Activated naive CD4-positive, alpha-beta T cell treated with anti-CD3 and anti-CD28 coated beads, Interleukin-2, amount 10 ng/mL, durations not matched to agents 7 days and 5 days (primary cell): ENCODE results near the gene ZNF436.

Experiments used
- CTCF ChIA-PET: fragments of 350-600 bp; sonication (Branson Sonifier 250); formaldehyde crosslinking; loops from one replicate; lab custom pipeline; 2021; ENCODE audit warnings: antibody characterized with exemption; lab: Charles Lee
- DNase-seq: peaks from one replicate; pipeline ENCODE4 v3.0.0-alpha.2; 2020
- H3K27ac Mint-ChIP-seq: one replicate; pipeline ENCODE4 v1.8.0; 2021; ENCODE audit warnings: mild to moderate bottlenecking, moderate library complexity, mixed read lengths
- H3K27me3 Mint-ChIP-seq: one replicate; pipeline ENCODE4 v1.8.0; 2021; ENCODE audit warnings: mild to moderate bottlenecking, mixed read lengths
- H3K36me3 Mint-ChIP-seq: one replicate; pipeline ENCODE4 v1.8.0; 2021; ENCODE audit warnings: mixed read lengths
- H3K4me1 Mint-ChIP-seq: one replicate; pipeline ENCODE4 v1.8.0; 2021; ENCODE audit warnings: mixed read lengths
- H3K4me3 Mint-ChIP-seq: one replicate; pipeline ENCODE4 v1.8.0; 2021; ENCODE audit warnings: mild to moderate bottlenecking, moderate library complexity, mixed read lengths
- H3K9me3 Mint-ChIP-seq: one replicate; pipeline ENCODE4 v1.8.0; 2021; ENCODE audit warnings: mixed read lengths

Gene ZNF436

DNA sequence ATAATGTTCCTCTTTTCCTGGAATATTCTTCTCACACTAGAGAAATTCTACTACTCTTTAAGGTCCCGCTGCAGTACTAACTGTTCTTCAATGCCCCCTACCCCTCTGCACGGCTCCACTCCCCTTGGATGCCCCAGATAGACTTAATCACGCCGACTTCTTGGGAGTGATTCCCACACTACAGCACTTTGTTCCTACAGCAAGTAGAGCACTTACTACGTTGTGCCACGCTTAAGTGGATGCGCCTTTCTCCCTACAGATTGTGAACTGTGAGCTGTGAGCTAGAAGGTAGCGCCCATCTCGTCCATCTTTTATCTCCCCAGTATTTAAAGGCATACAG, 2.2 kb downstream of the ZNF436 start:
- peak overlapping the region; percentile 97 for H3K4me3 Mint-ChIP-seq
- DNase-seq = no peak
- H3K36me3 Mint-ChIP-seq = peaks cover 47% of the 10 kb centered on the region
- H3K9me3 Mint-ChIP-seq = peaks cover 29% of the 10 kb centered on the region
- peak overlapping the region; percentile 98 for H3K27ac Mint-ChIP-seq
- CTCF ChIA-PET = interaction anchor here (1.3 to 1.5 kb wide), 2 partner anchors 23 to 37 kb away, joined by 6 to 7 read pairs; partner anchors contain the start of gene HNRNPR
- peaks cover 40% of the 10 kb centered on the region for H3K4me1 Mint-ChIP-seq
- H3K27me3 Mint-ChIP-seq = no peaks in the 10 kb centered on the region

DNA sequence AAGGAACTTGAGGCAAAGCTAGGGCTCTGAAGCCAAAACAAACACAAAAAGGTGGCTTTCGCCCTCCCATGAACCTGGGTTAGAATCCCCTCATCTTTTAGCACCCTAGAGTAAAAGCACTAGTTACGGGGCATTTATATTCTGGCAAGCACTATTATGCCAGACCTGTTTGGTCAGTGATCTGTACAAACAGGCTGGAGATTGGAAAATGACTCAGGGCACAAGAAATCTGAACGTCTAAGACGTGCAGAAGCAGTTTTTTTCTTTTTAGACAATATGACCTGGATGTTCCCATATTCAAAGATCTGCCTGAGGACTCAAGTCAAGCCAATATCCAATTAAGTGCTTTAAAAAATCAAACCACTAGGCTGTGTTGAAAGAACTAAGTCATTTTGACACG, 3.0 kb downstream of the ZNF436 start:
- Mint-ChIP-seq H3K4me3 (peak overlapping the region; percentile 97), H3K27me3 (no peaks in the 10 kb centered on the region), H3K36me3 (peaks cover 53% of the 10 kb centered on the region), H3K27ac (no peak overlapping the region), H3K4me1 (peaks cover 40% of the 10 kb centered on the region), H3K9me3 (peaks cover 37% of the 10 kb centered on the region)
- CTCF ChIA-PET = interaction anchor here (1.8 kb wide), 1 partner anchor 37 kb away, joined by 3 read pairs; no protein-coding TSS in a partner anchor
- DNase-seq = no peak

DNA sequence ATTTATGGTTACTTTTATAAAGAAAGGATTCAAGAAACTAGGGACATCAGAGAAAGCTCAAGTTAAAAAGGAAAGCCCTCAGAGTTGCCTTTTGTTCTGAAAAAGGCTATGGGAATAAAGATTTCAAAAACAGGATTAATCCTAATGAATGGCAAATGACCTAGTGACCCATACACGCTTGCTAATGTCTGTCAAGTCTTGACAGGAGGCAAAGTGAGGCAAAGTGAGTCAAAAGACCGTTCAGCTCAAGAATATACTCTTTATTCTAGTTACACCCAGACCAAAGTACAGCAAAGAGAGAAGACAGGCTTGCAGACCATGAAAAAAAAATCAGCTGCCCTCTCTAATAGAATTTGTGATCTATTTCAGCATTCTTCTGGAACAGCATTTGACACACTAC, 3.5 kb downstream of the ZNF436 start:
- Mint-ChIP-seq H3K4me3 (no peak overlapping the region), H3K9me3 (peaks cover 42% of the 10 kb centered on the region), H3K27me3 (no peaks in the 10 kb centered on the region), H3K36me3 (peaks cover 58% of the 10 kb centered on the region), H3K4me1 (peaks cover 38% of the 10 kb centered on the region), H3K27ac (no peak overlapping the region)
- DNase-seq = no peak
- CTCF ChIA-PET = interaction anchor here (1.8 kb wide), 1 partner anchor 37 kb away, joined by 3 read pairs; no protein-coding TSS in a partner anchor

DNA sequence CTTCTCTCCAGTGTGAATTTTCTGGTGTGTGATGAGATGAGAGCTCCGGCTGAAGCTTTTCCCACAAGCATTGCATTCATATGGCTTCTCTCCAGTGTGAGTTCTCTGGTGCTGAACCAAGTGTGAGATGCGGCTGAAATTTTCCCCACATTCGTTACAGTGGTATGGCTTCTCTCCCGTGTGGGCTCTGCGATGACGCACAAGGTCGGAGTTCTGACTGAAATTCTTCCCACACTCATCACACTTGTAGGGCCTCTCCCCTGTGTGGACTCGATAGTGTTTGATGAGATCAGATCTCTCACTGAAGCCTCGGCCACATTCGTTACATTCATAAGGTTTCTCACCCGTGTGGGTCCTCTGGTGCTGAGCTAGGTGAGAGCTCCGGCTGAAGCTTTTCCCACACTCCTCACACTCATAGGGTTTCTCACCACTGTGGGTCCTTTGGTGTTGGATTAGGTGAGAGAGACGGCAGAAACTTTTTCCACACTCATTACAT, 7.4 kb downstream of the ZNF436 start:
- Mint-ChIP-seq H3K9me3 (peaks cover 74% of the 10 kb centered on the region), H3K4me3 (no peak overlapping the region), H3K27ac (no peak overlapping the region), H3K4me1 (peaks cover 14% of the 10 kb centered on the region), H3K36me3 (peaks cover 73% of the 10 kb centered on the region), H3K27me3 (no peaks in the 10 kb centered on the region)
- CTCF ChIA-PET = interaction anchor here (1.3 kb wide), 1 partner anchor 170 kb away, joined by 4 read pairs; no protein-coding TSS in a partner anchor
- no peak for DNase-seq

DNA sequence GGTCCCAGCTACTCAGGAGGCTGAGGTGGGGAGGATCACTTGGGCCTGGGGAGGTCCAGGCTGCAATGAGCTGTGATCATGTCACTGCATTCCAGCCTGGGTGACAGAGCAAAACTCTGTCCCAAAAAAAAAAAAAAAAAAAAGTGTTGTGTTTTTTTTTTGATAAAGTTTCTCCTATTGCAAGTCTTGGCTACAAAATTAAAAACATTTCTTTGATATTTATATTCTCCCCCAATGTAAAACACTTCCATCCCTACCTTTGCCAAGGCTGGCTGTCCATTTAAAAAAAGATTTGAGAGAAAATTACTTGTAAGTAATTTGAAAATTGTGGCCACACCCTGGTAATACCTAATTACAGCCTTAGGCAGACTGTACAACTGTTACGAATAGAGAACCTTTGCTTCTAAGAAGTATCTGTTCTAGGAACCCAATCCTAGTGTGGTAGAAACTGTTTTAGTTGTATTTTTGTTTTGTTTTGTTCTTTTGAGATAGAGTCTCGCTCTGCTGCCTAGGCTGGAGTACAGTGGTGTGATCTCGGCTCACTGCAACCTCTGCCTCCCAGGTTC, 11.2 kb downstream of the ZNF436 start:
- H3K36me3 Mint-ChIP-seq = peaks cover 46% of the 10 kb centered on the region
- no peak overlapping the region for H3K4me3 Mint-ChIP-seq
- H3K9me3 Mint-ChIP-seq = peaks cover 63% of the 10 kb centered on the region

DNA sequence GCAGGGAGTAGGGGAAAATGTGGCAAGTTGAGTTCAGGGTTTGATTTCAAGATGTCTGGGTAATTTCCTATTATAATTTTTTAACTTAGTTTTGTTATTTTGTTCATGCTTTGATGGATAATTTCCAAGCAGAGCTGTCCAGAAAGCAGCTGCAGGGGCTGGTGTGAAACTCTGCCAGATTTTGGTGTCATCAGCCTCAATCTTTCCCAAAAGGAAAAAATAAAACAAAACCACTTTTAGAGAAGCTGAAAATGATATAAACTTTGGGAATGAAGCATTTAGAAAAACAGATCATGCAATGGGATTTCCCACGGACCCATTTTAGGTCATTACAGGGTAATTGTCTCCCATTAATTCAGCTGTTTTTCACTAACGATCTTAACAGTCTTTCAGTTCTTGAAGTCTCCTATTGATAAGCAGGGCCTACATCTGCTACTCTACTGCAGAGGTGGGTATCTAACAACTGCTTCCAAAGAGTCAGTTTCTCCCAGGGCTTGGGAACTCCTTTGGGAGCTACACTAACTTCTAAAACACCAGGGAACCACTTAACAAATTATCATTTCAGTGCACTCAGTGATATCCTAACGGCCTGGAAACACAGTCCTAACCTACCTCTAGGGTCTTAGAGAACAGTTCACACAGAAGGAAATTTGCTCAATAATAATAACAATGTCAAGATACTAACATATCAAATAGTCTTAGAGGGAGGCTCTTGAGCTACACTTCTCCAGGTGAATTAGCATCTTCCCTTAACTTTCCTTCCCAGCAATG, 12.3 kb downstream of the ZNF436 start:
- H3K27me3 Mint-ChIP-seq = no peaks in the 10 kb centered on the region
- H3K9me3 Mint-ChIP-seq = peaks cover 55% of the 10 kb centered on the region
- peaks cover 5% of the 10 kb centered on the region for H3K4me1 Mint-ChIP-seq
- CTCF ChIA-PET = interaction anchor here (0.6 to 1.2 kb wide), 3 partner anchors 20 to 117 kb away, joined by 3 read pairs; no protein-coding TSS in a partner anchor
- H3K36me3 Mint-ChIP-seq = peaks cover 35% of the 10 kb centered on the region
- DNase-seq = no peak
- H3K27ac Mint-ChIP-seq = no peak overlapping the region
- H3K4me3 Mint-ChIP-seq = no peak overlapping the region

More for the DNA sequence above, 11.2 kb downstream of the ZNF436 start:
- CTCF ChIA-PET = no interaction called here
- peaks cover 5% of the 10 kb centered on the region for H3K4me1 Mint-ChIP-seq
- DNase-seq = no peak
- no peaks in the 10 kb centered on the region for H3K27me3 Mint-ChIP-seq
- no peak overlapping the region for H3K27ac Mint-ChIP-seq

DNA sequence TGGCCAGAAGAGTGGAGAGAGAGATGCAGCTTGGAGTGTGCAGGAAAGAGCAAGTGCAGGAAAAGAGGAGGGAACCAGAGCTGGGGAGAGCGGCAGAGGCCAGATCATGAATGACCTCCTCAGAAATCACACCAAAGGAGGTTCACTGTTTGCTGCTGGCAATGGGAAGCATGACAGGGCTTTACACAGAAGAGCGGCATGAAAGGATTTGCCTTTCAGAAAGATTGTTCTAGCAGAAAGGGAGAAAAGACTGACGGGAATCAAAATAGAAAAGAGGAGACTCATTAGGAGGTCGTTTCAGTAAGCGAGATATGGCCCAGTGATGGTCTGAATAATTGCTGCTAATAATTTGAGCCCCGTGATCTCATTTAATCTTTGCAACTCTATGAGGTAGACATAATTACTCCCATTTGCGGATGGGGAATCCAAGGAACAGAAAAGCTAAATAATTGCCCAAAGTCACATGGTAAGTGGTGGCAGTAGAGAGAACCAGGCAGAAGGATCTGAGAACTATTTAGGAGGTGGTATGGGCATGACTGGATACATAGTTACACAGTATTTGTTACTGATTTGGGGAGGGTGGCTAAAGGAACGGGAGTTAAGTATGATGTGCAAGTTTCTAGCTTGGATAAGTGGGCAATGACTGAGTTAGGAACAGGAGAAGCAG, 13.0 kb downstream of the ZNF436 start:
- Mint-ChIP-seq H3K27ac (no peak overlapping the region), H3K36me3 (peaks cover 28% of the 10 kb centered on the region), H3K9me3 (peaks cover 48% of the 10 kb centered on the region), H3K4me1 (peaks cover 5% of the 10 kb centered on the region), H3K27me3 (no peaks in the 10 kb centered on the region), H3K4me3 (no peak overlapping the region)
- CTCF ChIA-PET = interaction anchor here (0.6 to 1.2 kb wide), 3 partner anchors 20 to 116 kb away, joined by 3 read pairs; no protein-coding TSS in a partner anchor
- no peak for DNase-seq

DNA sequence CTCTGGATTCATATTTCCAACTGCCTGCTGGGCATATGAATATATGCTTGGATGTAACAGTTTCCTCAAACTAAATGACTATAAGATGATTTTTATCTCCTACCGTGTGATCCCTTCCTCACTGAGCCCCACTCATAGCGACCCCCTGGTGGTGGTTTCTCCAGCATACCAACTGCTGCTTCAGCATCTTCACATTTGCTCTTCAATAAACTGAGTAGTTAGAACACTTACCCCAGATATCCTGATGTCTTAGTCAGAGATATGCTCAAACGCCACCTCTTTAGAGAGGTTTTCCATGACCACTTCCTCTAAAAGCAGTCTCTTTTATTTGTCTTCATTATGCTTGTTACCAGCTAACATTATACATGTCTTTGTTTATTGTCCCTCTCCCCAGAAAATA, 15.4 kb downstream of the ZNF436 start:
- H3K27ac Mint-ChIP-seq = no peak overlapping the region
- peaks cover 5% of the 10 kb centered on the region for H3K4me1 Mint-ChIP-seq
- H3K27me3 Mint-ChIP-seq = peaks cover 5% of the 10 kb centered on the region
- no peak for DNase-seq
- H3K4me3 Mint-ChIP-seq = no peak overlapping the region
- CTCF ChIA-PET = no interaction called here
- peaks cover 5% of the 10 kb centered on the region for H3K36me3 Mint-ChIP-seq
- peaks cover 24% of the 10 kb centered on the region for H3K9me3 Mint-ChIP-seq

DNA sequence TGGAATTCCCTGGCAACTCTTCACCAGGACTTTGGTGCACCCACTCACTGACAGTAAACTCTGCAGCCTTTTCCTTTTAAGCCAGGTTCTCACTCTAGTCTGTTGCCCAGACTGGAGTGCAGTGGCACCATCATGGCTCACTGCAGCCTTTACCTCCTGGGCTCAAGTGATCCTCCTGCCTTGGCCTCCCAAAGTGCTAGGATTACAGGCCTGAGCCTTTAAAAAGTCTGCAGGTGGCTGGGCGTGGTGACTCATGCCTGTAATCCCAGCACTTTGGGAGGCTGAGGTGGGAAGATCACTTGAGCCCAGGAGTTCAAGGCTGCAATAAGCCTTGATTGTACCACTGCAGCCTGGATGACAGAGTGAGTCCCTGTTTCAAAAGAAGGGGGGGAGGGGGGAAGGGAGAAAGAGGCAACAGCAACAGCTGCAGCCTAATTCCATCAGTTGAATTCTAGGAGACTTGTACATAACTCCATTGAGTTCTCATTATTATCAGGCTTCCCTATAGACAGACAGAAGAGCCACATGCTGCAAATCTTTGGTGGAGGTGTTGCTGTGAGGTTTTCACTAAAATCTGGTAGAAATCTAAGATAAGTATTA, 17.4 kb downstream of the ZNF436 start:
- H3K4me3 Mint-ChIP-seq = no peak overlapping the region
- H3K9me3 Mint-ChIP-seq = peaks cover 10% of the 10 kb centered on the region
- peaks cover 5% of the 10 kb centered on the region for H3K4me1 Mint-ChIP-seq
- no peak for DNase-seq
- H3K27me3 Mint-ChIP-seq = peaks cover 9% of the 10 kb centered on the region
- H3K27ac Mint-ChIP-seq = no peak overlapping the region
- H3K36me3 Mint-ChIP-seq = no peaks in the 10 kb centered on the region
- CTCF ChIA-PET = no interaction called here

DNA sequence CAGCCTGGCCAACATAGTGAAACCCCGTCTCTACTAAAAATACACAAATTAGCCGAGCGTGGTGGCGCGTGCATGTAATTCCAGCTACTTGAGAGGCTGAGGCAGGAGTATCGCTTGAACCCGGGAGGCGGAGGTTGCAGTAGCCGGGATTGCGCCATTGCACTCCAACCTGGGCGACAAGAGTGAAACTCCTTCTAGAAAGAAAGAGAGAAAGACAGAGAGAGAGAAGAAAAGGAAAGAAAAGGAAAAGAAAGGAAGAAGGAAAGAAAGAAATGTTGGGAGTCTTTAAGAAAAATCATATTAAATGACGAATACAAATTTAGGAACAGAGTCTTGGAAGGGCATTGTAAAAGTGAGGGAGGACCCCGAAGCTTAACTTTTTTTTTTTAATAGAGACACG, 23.7 kb downstream of the ZNF436 start:
- Mint-ChIP-seq H3K27ac (peak overlapping the region; percentile 45), H3K27me3 (peaks cover 6% of the 10 kb centered on the region), H3K4me1 (peaks cover 24% of the 10 kb centered on the region), H3K36me3 (peaks cover 9% of the 10 kb centered on the region), H3K9me3 (no peaks in the 10 kb centered on the region), H3K4me3 (peak overlapping the region; percentile 23)
- CTCF ChIA-PET = interaction anchor here (0.5 to 1.0 kb wide), 2 partner anchors 22 to 24 kb away, joined by 3 to 4 read pairs; no protein-coding TSS in a partner anchor
- no peak for DNase-seq

DNA sequence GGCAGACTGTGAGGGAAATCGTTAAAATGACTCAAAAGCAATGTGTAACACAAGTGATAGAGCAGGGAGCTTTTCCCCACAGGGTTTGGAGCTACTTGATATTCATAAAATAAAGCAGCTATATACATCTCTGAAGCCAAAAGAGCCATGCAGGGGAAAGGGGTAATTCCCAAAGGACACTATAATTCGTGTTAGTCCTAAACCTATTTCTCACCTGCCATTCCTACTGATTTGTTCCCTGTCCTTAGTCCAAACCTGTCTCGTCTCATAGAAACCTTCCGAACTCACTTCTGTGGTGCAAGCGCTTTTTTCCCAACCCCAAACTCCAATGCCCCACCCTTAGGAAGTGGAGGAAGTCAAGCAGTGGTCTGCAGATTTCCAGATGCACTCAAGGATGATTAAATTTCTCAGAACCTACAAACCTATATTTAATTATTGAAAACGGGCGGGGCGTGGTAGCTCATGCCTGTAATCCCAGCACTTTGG, 24.6 kb downstream of the ZNF436 start:
- peak overlapping the region; percentile 94 for H3K4me3 Mint-ChIP-seq
- DNase-seq = no peak
- H3K4me1 Mint-ChIP-seq = peaks cover 33% of the 10 kb centered on the region
- CTCF ChIA-PET = interaction anchor here (1.0 to 1.3 kb wide), 3 partner anchors 23 to 58 kb away, joined by 4 to 6 read pairs (median 6); no protein-coding TSS in a partner anchor
- peaks cover 16% of the 10 kb centered on the region for H3K36me3 Mint-ChIP-seq
- H3K27me3 Mint-ChIP-seq = peaks cover 4% of the 10 kb centered on the region
- H3K9me3 Mint-ChIP-seq = no peaks in the 10 kb centered on the region
- peak overlapping the region; percentile 95 for H3K27ac Mint-ChIP-seq

DNA sequence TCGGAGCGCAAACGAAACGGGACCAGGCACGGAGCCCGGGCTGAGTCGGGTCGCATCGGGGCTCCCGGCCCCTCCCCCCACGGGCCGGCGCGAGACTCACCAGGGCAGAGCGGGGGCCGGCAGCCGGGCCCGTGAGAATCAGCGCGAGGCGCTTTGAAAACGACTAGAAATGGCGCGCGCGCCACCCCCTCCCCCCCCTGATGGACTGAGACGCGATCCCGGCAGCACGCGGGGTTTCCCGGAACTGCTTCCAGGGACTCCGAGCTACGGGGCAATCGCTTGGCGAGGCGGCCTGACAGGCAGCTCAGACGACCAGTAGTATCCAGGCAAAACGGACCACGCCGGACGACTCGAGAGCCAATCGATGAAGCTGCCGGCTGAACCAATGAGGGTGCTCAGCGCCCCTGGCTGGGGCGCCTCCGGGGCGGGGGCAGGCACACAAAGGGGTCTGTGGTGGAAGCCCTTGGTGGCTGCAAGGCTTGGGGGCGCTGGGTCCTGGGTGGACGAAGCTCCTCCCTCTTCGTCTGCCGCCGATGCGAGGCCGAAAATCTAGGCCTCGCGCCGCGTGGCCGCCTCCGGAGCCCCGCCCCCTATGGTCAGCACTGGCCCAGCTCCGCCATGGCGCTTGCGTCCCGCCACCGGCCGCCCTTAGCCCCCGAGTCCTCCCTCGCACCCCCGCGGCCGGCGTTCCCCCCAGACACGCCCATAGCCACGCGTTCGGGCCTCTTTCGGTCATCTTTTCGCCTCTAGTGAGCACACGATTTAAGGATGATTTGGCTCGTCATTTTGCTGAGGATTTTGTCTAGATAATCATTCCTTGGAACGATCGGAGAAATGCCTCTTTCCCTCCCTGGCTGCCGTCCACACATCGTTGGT, 25.3 kb downstream of the ZNF436 start, which contains the start of gene HNRNPR:
TSS of gene HNRNPR (minus strand) at position 174 of the 876 bp plus-strand sequence. CDS start 3,276 bp downstream, outside the sequence.
- H3K4me3 Mint-ChIP-seq = peak within 1 kb of the TSS; percentile 94
- CTCF ChIA-PET = interaction anchor here (1.1 to 1.3 kb wide), 2 partner anchors 24 to 59 kb away, joined by 6 read pairs; no protein-coding TSS in a partner anchor
- peaks cover 39% of the 10 kb centered on the region for H3K4me1 Mint-ChIP-seq
- H3K9me3 Mint-ChIP-seq = no peaks in the 10 kb centered on the region
- peaks cover 4% of the 10 kb centered on the region for H3K27me3 Mint-ChIP-seq
- peak within 1 kb of the TSS; percentile 95 for H3K27ac Mint-ChIP-seq
- peaks cover 21% of the 10 kb centered on the region for H3K36me3 Mint-ChIP-seq
- DNase-seq = peak; percentile 100
